H9 (cell line): ENCODE measurements around the gene OR51L1. TPM values are rescaled to one million over a fixed set of nuclear protein-coding genes. Genes with fewer than 3 reads are reported as not detected.

Experiments used
- DNase-seq: peaks from one replicate; pipeline ENCODE4 v3.0.0-alpha.2; 2017
- H2AFZ ChIP-seq: one replicate; pipeline ENCODE4 v1.6.1; 2013; ENCODE audit warnings: mild to moderate bottlenecking, low read length, control low read depth, moderate library complexity
- H2AK5ac ChIP-seq: 2 replicates; pipeline ENCODE4 v1.6.1; 2013; ENCODE audit warnings: low read length, control low read depth, mixed read lengths; ENCODE audit not compliant: insufficient read length
- H2BK120ac ChIP-seq: one replicate; pipeline ENCODE4 v1.6.1; 2013; ENCODE audit warnings: low read depth, mild to moderate bottlenecking, low read length, control low read depth, inconsistent platforms; ENCODE audit not compliant: poor library complexity, severe bottlenecking
- H2BK12ac ChIP-seq: 2 replicates; pipeline ENCODE4 v1.6.1; 2013; ENCODE audit warnings: low read length, control low read depth, mixed read lengths, low read depth; ENCODE audit not compliant: insufficient read length
- H2BK15ac ChIP-seq: 2 replicates; pipeline ENCODE4 v1.6.1; 2013; ENCODE audit warnings: low read depth, low read length, control low read depth
- H2BK20ac ChIP-seq: one replicate; pipeline ENCODE4 v1.6.1; 2013; ENCODE audit warnings: low read depth, mild to moderate bottlenecking, low read length, control low read depth, inconsistent platforms; ENCODE audit not compliant: poor library complexity, severe bottlenecking
- H2BK5ac ChIP-seq: 2 replicates; pipeline ENCODE4 v1.6.1; 2013; ENCODE audit warnings: low read length, control low read depth, mixed read lengths; ENCODE audit not compliant: insufficient read length
- H3K14ac ChIP-seq: 2 replicates; pipeline ENCODE4 v1.6.1; 2013; ENCODE audit warnings: low read length, control low read depth; ENCODE audit not compliant: insufficient read depth
- H3K18ac ChIP-seq: 2 replicates; pipeline ENCODE4 v1.6.1; 2013; ENCODE audit warnings: low read depth, mild to moderate bottlenecking, mixed read lengths, low read length, control low read depth; ENCODE audit not compliant: insufficient read length
- H3K23ac ChIP-seq: 2 replicates; pipeline ENCODE4 v1.6.1; 2013; ENCODE audit warnings: low read length, control low read depth, mixed read lengths, low read depth; ENCODE audit not compliant: insufficient read length
- H3K23me2 ChIP-seq: 2 replicates; pipeline ENCODE4 v1.6.1; 2013; ENCODE audit warnings: low read depth, mild to moderate bottlenecking, mixed read lengths, low read length, control low read depth; ENCODE audit not compliant: insufficient read length, poor library complexity, severe bottlenecking
- H3K27ac ChIP-seq: 2 replicates; pipeline ENCODE4 v1.5.1; 2013; ENCODE audit warnings: low read length, control low read depth, mixed read lengths, low read depth; ENCODE audit not compliant: insufficient read length
- H3K27me3 ChIP-seq: 2 replicates; pipeline ENCODE4 v1.6.1; 2013; ENCODE audit warnings: low read length, control low read depth, inconsistent platforms; ENCODE audit not compliant: insufficient read depth
- H3K4ac ChIP-seq: 2 replicates; pipeline ENCODE4 v1.6.1; 2013; ENCODE audit warnings: low read depth, mild to moderate bottlenecking, control low read depth, inconsistent platforms, low read length, moderate library complexity
- H3K4me1 ChIP-seq: 2 replicates; pipeline ENCODE4 v1.6.1; 2013; ENCODE audit warnings: low read length, control low read depth, inconsistent platforms; ENCODE audit not compliant: insufficient read depth
- H3K4me2 ChIP-seq: 2 replicates; pipeline ENCODE4 v1.6.1; 2013; ENCODE audit warnings: low read length, control low read depth, mixed read lengths; ENCODE audit not compliant: insufficient read length, insufficient read depth
- H3K56ac ChIP-seq: 2 replicates; pipeline ENCODE4 v1.6.1; 2013; ENCODE audit warnings: low read depth, mild to moderate bottlenecking, mixed read lengths, low read length, control low read depth; ENCODE audit not compliant: insufficient read length
- H3K79me1 ChIP-seq: 2 replicates; pipeline ENCODE4 v1.6.1; 2013; ENCODE audit warnings: low read depth, mild to moderate bottlenecking, moderate library complexity, low read length, control low read depth, inconsistent platforms; ENCODE audit not compliant: insufficient read depth, poor library complexity, severe bottlenecking
- H3K79me2 ChIP-seq: 2 replicates; pipeline ENCODE4 v1.6.1; 2013; ENCODE audit warnings: low read length, control low read depth, inconsistent platforms; ENCODE audit not compliant: insufficient read depth
- H3K9ac ChIP-seq: 2 replicates; pipeline ENCODE4 v1.6.1; 2013; ENCODE audit warnings: low read length, control low read depth, mixed read lengths; ENCODE audit not compliant: insufficient read length; ENCODE audit errors: extremely low read depth
- H3K9me3 ChIP-seq: one replicate; pipeline ENCODE4 v1.6.1; 2013; ENCODE audit warnings: low read depth, low read length, inconsistent platforms; ENCODE audit not compliant: control insufficient read depth
- H3T11ph ChIP-seq: one replicate; pipeline ENCODE4 v1.6.1; 2013; ENCODE audit warnings: mild to moderate bottlenecking, low read length, control low read depth, inconsistent platforms
- H4K20me1 ChIP-seq: one replicate; pipeline ENCODE4 v1.6.1; 2013; ENCODE audit not compliant: control insufficient read depth, insufficient read length, insufficient read depth
- H4K5ac ChIP-seq: 2 replicates; pipeline ENCODE4 v1.6.1; 2013; ENCODE audit warnings: low read depth, mild to moderate bottlenecking, mixed read lengths, low read length, control low read depth; ENCODE audit not compliant: insufficient read length
- H4K8ac ChIP-seq: replicated peaks from 2 replicates; pipeline ENCODE4 v1.6.1; 2013; ENCODE audit warnings: low read length, control low read depth, mixed read lengths, low read depth; ENCODE audit not compliant: insufficient read length
- H4K91ac ChIP-seq: 2 replicates; pipeline ENCODE4 v1.6.1; 2013; ENCODE audit warnings: low read depth, mild to moderate bottlenecking, moderate library complexity, mixed read lengths, low read length, control low read depth; ENCODE audit not compliant: insufficient read length
- H3K27ac Mint-ChIP-seq, 3 experiments: 2 replicates in 2 of 3; 3 replicates in 1 of 3; pipeline ENCODE4 v1.8.0; 2020 to 2021; ENCODE audit warnings: mixed read lengths in 3 of 3, mild to moderate bottlenecking in 1 of 3, moderate library complexity in 1 of 3
- H3K27me3 Mint-ChIP-seq: 2 replicates; pipeline ENCODE4 v1.8.0; 2021; ENCODE audit warnings: low read depth, mild to moderate bottlenecking, moderate library complexity, mixed read lengths
- H3K36me3 Mint-ChIP-seq, 3 experiments: 2 replicates in 2 of 3; 3 replicates in 1 of 3; pipeline ENCODE4 v1.8.0; 2020 to 2021; ENCODE audit warnings: low read depth in 3 of 3, mixed read lengths in 3 of 3; ENCODE audit not compliant: insufficient read depth in 1 of 3
- H3K4me1 Mint-ChIP-seq, 2 experiments: 2 replicates each; pipeline ENCODE4 v1.8.0; 2020; ENCODE audit warnings: mixed read lengths in 2 of 2
- H3K4me3 Mint-ChIP-seq, 2 experiments: 2 replicates in 1 of 2; 3 replicates in 1 of 2; pipeline ENCODE4 v1.8.0; 2020 to 2021; ENCODE audit warnings: mild to moderate bottlenecking in 2 of 2, mixed read lengths in 2 of 2, moderate library complexity in 1 of 2
- H3K9me3 Mint-ChIP-seq, 2 experiments: 2 replicates in 1 of 2; 3 replicates in 1 of 2; pipeline ENCODE4 v1.8.0; 2020; ENCODE audit warnings: mild to moderate bottlenecking in 2 of 2, mixed read lengths in 2 of 2, moderate library complexity in 1 of 2
- CTCF ChIP-seq: fragments of 200-600 bp; sonication (generic); conservative IDR thresholded peaks from 3 replicates; pipeline ENCODE4 v1.8.0; 2021; ENCODE audit warnings: antibody characterized with exemption, mild to moderate bottlenecking
- WGBS: extraction: QIAGEN DNeasy Blood & Tissue Kit; methylation state at CpG from one replicate; pipeline ENCODE4 v1.1.7; 2013; ENCODE audit warnings: missing lambda C conversion rate, low lambda C conversion rate, mixed read lengths; ENCODE audit not compliant: insufficient read length; ENCODE audit errors: extremely low coverage; 5-methylcytosine and 5-hydroxymethylcytosine counted together
- total RNA-seq: library from RNA; stranded (reverse); gene quantifications from 2 replicates; pipeline ENCODE4 v1.2.1, GENCODE V29; 2021

OR51L1 gene
- total RNA-seq, 1 experiment from 2014 or later, result not detected

DNA sequence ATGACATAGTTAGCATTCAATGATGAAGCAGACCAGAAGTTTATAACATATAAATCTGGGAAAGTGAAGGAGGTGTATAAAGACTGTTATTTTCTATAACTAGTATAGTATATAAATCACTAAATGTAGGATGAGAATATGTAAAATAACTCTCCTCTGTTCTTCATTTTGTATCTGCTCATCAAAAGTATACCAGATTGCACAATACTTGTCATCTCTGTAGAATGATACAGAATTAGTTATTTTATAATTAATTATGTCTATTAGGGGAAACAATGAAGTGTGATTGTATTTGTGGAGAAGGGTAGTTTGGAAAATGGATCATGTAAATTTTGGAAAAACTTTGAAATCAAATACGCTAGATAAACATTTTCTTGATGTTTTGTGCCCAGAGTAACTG lies 18.4 kb downstream of the OR51L1 start:
- H3K9me3 ChIP-seq, result no peaks in the 10 kb centered on the region
- no peaks in the 10 kb centered on the region for H3K9me3 Mint-ChIP-seq
- H3K23ac ChIP-seq, result no peak overlapping the region
- H3K27ac Mint-ChIP-seq, result no peak overlapping the region
- no peaks in the 10 kb centered on the region for H3K27me3 ChIP-seq
- no peaks in the 10 kb centered on the region for H4K20me1 ChIP-seq
- DNase-seq, result no peak
- TF ChIP-seq CTCF, result no peak
- no peaks in the 10 kb centered on the region for H3K4me1 ChIP-seq
- H3K36me3 Mint-ChIP-seq, result no peaks in the 10 kb centered on the region; a peak in 1 of 7 replicates
- H2AK5ac ChIP-seq, result no peak overlapping the region
- no peak overlapping the region for H3K27ac ChIP-seq
- no peaks in the 10 kb centered on the region for H3K4me1 Mint-ChIP-seq
- no peak overlapping the region for H3K4me3 Mint-ChIP-seq
- H3K79me2 ChIP-seq, result no peaks in the 10 kb centered on the region
- H3K18ac ChIP-seq, result no peak overlapping the region
- no peaks in the 10 kb centered on the region for H3K27me3 Mint-ChIP-seq
- H3T11ph ChIP-seq, result no peak overlapping the region
- H2AFZ ChIP-seq, result no peak overlapping the region
- no peak overlapping the region for H3K14ac ChIP-seq
- H2BK5ac ChIP-seq, result no peak overlapping the region
- H3K4me2 ChIP-seq, result no peak overlapping the region
- no peak overlapping the region for H4K91ac ChIP-seq
- no peak overlapping the region for H4K5ac ChIP-seq
- H2BK12ac ChIP-seq, result no peak overlapping the region
- no CpG with 5 or more reads among the region's 1 CpG for WGBS
- no peak overlapping the region for H3K56ac ChIP-seq
- no peaks in the 10 kb centered on the region for H3K23me2 ChIP-seq
- H2BK120ac ChIP-seq, result no peak overlapping the region
- no peaks in the 10 kb centered on the region for H3K79me1 ChIP-seq
- no peak overlapping the region for H3K4ac ChIP-seq
- no peak overlapping the region for H3K9ac ChIP-seq
- H2BK20ac ChIP-seq, result no peak overlapping the region
- no peak overlapping the region for H4K8ac ChIP-seq
- H2BK15ac ChIP-seq, result no peak overlapping the region
